Glomerular visceral epithelial cell (primary cell): ENCODE results near the gene CBLIF.
"Not testable (repeated sequence)": the region's sequence is repeated elsewhere in the genome, so short reads cannot be mapped to it uniquely, and the experiment has no call there.

Experiments
- DNase-seq: peaks from one replicate; pipeline ENCODE4 v3.0.0-alpha.2; 2016; ENCODE audit errors: extremely low spot score

CBLIF gene

DNA sequence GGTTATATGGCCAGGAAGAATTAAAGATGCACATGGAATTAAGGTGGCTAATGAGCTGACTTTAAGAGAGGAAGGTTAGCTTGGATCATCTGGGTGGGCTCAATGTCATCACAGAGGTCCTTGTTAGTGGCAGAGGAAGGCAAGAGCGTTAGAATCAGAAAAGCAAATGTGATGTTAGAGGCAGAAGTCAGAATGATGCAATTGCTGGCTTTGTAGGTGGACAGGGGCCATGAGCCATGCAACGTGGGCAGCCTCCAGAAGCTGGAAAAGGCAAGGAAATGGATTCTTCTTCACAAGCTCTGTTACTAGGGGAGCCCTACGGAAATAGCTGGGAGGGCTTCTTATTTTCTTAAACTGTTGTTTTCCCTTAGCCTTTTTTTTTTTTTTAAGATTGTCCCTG lies 2.3 kb upstream of the CBLIF start:
- DNase-seq: no peak

DNA sequence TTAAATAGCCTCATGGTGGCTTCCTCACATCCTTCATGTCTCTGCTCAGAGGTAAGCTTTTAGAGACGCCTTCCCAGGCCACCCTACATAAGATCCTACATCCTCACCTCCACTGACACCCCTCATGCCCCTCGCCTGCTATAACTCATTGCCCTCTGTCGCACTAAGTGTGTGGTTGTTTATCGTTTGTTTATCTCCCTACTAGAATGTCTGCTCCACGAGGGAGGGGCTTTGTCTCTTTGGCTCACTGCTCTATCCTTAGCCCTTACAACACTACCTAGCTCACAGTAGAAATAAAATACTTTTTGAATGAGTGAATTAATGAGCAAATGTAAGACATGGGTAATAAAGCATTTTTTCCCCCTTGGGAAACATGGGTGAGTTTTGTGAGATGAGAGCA lies 1.3 kb upstream of the CBLIF start:
- DNase-seq: no peak

DNA sequence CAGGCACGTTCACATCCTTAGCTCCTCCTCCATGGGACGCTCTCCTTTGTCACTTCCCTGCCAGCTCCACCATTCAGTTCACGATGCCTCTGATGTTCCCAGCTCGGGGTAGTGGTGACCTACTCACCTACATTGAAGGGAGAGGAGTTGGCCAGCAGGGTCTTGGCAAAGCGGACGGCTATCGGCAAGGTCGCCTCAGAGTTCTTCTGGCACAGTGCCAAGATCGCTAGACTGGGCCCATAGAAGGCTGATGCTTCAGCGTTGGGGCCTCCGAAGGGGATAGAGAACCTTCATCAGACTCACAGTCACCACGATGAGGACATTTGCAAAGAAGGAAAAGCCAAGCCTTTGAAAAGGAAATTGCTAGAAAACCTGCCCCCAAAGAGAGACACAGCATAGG lies 3.0 kb downstream of the CBLIF start:
- DNase-seq: no peak

DNA sequence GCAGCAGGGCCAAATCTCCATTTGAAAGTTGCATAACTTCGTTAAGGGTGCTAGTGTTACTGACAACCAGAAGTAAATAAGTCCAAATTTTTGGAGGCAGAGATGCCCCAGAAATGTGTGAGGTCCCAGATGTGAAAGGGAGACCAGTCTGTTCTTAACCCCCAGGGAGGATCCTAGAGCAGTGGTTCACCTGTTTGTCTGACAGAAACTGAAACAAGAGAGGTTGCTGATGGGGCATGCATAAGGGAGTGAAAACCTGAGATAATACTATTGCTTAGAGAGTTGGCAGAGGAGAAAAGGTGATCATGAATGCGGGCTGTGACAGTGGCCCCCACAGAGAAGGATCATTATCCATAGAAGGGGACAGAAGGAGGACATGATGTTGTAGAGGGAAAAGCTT lies 3.8 kb downstream of the CBLIF start:
- DNase-seq: no peak

DNA sequence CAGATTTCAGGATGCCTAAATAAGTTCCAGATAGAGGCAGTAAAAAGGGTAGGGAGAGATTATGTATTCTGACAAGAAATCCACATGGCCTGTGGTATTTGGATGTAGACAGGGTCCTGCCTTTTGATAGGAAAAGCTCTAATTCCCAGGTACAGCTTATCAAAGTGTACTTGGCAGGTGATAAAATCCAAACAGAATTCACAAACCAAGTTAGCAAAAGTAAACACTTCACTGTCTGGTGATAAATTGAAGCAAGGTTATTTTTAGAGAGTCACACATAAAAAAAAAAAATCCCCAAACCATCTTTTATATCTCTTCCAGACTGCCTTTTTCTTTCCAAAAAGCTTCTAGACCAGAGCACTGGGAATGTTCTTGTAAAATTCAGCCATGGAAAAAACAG lies 5.7 kb downstream of the CBLIF start:
- no peak for DNase-seq

DNA sequence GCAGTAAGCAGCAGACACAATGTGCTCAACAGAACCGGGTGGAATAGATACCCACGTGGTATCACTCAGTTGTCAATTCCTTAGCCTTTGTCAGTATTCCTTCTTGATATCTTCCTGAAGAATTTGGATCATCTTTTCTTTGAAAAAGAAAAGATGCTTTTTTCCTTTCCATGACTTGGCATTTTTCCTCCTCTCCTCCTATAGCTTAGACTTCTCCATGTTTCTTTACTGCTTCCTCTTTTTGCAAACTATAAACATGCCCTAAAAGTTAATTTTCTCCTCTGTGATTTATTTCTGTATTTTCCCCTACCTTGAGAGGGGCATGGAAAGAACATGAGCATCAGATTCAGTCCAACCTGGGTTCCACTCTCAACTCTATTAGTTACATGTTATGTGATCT lies 11.7 kb downstream of the CBLIF start:
- DNase-seq: no peak

DNA sequence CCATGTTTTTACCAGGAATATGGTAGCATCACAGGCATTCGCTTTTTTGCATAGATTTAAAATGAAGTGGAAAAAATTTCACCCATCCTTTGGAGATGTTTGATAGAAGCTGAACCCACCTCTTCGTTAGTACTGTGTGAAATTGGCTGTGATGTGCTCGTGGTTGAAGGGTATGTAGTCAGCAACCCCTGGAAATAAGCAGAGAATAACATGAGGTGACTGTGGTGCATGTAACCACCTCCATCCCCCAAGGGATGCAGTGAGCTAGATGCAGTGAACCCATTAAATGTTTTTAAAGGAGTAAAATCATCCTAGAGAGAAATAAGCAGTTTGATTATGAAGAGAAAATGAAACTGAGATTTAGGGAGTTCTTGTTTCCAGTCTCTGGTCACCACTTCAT lies 15.9 kb downstream of the CBLIF start:
- DNase-seq: no peak

DNA sequence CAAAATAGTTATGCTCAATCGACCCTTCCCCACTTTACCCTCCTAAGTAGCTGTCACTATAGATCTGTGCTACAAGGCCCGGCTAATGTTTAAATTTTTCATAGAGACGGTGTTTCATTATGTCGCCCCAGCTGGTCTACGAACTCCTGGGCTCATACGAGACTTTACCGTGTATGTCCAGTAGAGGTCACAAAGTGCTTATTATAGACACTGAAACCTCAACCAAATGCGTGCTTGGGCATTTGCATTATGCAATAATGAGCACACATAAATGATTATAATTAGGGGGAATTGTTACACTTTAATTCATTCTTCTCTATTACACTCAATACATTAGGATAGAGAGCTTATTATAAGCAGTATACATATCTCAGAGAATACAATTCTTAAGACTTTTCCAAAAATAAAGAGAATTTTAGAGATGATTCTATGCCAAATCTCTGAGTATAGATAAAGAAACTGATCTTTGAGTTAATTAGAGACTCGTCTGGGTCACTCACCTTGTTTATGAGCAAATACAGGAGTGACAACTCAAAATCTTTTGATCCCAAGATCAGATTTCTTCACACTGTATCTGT lies 22.2 kb downstream of the CBLIF start:
- peak; percentile 56 for DNase-seq

DNA sequence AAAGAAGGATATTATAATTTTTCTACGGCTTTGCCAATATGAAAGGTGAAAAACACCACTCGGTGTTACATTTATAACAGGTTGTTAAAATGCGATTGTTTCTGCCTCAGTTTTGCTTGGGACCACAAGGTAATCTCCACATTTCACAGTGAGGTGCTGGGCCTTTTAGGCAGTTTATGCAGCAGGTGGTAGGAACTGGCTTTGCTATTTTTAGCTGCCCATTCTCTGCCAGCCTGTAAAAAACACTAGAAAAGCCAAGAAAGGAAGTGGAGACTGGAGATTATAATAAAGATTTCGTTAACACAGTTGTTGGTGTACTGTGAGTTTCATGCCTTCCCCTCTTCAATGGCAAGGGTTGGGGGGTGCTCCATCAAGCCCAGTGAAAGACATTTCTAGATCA lies 26.7 kb downstream of the CBLIF start:
- DNase-seq: no peak

DNA sequence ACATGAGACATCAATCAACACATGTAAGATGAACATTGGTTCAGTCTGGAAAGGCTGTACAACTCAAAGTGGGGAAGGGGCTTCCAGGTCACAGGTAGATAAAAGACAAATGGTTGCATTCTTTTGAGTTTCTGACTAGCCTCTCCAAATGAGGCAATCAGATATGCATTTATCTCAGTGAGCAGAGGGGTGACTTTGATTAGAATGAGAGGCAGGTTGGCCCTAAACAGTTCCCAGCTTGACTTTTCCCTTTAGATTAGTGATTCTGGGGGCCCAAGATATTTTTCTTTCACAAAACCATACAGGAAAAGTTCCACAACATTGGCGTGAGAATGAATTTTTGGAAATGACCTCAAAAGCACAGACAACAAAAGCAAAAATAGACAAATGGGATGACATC lies 28.9 kb downstream of the CBLIF start:
- DNase-seq: not testable (repeated sequence)

DNA sequence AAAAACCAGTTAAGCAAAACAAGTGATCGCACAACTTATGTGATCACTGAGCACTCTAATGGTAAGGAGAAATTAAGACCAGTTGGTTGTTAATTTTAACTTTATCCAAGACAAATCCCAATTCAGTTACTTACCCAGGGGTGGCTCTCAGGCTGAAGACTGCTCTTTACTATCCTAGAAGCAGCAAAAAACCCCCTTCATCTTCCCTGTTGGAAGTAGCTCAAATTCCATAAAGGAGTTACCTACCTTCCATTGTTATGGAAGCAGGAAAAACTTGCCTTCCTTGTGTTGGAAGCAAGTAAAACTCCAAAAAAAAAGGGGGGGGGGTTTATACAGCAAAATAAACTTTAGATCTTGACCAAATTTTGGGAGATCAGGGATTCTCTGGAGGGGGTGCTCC lies 29.5 kb downstream of the CBLIF start:
- DNase-seq: no peak

DNA sequence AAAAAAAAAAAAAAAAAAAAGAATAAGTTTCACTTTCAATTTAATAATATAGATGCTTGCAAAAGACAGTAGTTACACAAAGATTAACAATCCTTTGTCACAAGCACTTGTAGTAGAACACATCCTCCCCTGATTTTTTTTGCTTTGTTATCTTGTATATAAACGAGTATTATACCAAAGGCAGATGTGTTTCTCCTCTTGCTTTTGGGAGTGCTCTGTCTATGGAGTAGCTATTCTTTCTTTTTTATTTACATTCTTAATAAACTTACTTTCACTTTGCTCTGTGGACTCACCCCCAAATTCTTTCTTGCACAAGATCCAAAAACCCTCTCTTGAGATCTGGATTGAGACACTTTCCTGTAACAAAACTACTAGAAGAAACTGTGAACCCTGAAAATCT lies 31.3 kb downstream of the CBLIF start:
- no peak for DNase-seq

DNA sequence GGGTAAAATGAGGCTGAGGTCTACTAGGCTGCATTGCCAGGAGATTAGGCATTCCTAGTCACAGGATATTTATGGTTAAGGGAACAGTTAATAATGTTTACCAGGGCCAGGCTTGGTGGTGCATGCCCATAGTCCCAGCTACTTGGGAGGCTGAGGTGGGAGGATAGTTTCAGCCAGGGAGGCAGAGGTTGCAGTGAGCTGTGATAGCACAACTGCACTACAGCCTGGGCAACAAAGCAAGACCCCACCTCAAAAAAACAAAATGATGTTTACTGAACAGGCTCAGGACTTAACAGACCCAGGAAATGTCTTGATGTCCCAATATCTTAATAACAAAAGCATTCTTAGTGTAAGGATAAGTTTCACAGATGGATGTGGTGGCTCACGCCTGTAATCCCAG lies 31.9 kb downstream of the CBLIF start:
- no peak for DNase-seq

DNA sequence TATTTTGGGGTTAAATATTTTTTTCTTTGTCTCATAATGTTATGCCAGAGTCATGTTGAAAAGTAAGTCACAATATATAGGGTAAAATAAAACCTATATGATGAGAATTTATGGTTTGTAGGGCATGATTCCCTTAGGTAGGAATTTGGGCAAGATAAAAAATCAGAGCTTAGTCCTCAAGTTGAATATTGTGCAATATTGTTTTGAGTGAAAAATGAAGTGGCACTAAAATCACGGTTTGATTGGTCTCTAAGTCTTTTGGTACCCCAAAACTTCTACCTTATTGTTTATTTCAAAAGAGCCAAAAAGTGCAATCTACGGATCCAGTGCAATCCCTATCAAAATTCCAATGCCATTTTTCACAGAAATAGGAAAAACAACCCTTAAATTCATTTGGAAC lies 33.1 kb downstream of the CBLIF start:
- DNase-seq: no peak

DNA sequence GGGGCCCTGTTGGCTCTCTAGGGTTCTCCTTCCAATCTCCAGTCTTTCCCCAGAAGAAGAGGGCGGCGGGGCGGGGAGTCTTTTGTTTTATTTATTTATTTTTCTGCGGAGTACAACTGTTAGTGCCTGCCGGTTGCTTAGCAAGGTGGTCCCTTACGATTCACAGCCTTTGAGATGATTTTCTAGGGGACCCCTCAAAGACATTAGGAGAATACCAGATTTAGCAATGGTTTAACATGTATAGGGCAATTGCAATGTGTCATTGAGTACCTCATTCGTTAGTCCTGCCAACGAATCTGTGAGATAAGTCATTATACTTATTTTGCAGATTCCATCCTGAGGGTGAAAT lies 34.4 kb downstream of the CBLIF start:
- DNase-seq: no peak

DNA sequence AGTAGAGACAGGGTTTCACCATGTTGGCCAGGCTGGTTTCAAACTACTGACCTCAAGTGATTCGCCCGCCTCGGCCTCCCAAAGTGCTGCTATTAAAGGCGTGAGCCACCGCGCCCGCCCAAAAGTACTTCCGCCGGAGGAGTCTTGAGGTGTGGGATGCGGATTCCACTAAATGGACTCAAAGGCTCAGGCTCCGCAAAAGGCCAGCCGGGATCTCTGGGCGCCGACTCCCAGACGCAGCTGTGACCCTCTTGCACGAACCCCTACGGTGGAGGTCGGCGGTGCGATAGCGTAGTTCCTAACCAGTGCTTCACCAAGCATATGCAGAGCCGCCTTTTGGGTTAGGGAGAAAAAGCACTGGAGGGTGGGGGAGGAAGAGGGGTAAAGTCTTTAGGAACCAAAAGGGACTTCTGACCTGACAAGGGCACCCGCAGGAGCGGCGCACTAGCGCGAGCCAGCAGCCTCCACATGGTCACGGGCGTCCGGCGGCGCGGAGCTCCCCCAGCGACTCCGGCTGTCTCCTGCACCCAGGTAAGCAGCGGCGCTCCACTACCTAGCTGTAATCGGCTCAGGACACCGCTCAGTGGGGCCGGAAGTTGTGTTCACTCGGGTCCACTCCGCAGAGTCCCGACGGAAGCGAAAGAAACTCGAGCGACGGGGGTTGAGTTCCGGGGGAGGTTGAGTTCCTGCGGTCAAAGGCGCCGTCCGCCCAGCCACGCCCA lies 34.9 kb downstream of the CBLIF start, which contains the start of gene MRPL16:
MRPL16 (minus strand) TSS at position 590 of the 722 bp plus-strand sequence; CDS start at position 470, 120 bp downstream.
- peak; percentile 91 for DNase-seq

DNA sequence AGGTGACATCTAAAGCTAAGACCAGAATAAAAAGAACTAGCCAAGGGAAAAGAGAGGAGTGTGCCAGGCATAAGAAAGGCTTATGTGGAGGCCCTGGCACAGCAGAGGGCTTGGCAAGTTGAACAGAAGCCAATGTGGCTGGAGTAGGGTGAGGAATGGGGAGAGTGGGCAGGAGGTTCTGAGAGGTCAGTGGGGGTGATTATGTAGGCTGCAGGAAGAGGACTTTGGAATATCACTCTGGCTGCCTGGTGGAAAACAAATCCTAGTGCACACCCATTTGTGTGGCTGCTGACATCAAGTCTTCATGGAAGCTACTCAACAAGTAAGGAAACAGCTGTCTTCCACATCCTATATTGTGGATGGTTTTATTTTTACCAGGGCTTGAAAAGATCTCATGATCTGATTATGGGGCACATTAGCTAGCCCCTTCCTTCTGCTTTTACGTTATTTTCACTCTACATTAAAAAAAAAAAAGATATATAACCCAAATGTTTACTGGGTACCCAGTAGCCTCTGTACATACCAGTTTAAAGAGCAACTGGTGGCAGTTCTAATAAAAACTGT lies 38.2 kb downstream of the CBLIF start:
- no peak for DNase-seq

DNA sequence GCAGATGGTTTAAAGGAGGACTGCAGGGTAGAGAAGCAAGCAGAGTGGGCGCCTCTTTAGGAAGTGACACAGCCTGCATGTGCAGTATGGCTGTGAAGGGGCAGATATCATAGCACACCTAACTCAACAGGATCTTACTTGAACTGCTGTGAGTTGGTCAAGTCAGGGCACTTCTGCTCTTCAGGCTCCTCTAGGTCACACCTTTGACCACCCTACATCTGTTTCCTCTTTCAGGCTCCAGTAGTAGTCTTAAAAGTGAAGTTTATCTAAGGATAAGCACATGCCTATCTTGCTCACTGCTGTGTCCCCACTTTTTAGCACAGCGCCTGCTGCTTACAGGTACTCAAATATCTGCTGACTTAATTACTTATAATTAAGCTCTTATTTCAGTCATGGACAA lies 41.2 kb downstream of the CBLIF start:
- DNase-seq: no peak

DNA sequence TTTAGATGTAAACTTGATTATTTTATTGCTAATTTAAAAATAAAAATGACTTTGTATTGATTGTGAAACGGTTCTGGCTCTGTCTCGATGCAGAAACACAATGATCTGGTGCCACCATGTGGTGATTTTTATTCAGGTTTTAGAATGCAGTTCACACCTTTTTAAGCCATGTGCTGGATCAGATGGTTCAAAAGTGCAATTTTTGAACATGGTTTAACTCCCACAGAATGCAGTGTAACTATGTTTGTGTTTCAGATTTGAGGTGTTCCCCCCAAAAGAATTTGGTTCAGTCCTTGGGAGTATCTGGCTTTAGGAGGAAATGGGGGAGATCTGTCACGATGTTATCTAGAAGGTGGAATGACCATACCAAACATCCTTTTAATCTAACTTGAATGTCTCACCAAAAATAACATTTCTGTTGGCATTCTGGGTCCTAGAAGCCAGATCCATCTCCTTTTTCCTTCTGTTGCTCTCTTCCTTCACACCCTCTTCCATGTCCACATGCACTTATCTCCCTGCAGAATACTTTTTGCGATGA lies 42.6 kb downstream of the CBLIF start:
- DNase-seq: peak; percentile 51

DNA sequence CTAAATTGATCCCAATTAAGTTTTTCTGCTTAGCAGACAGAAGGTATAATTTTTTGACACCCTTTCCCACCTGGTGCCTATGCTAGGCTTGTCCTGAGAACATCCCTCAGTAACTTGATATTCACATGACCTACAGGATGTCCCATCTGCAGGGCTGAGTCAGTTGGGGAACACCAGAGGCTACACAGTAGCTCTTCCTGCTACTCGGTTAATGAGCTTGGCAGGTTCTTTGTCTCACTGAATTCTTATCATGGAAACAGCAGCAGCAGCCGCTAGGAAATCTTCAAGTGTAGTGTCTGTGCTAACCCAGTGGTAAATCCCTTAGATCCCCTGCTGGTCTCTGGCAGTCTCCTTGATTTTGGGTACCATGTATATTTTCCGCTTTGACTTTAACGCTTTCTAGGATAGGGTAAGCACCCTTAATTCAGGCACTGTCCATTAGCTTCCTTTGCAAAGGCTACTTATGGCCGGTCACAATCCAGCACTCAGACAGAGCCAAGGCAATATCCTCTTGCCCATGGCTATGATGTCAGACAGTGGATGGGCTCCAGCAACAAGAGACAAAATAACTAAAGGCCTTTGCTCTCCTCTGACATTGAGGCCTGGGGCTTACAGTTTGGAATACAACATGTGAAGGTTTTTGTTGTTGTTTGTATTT lies 43.2 kb downstream of the CBLIF start:
- peak; percentile 13 for DNase-seq

DNA sequence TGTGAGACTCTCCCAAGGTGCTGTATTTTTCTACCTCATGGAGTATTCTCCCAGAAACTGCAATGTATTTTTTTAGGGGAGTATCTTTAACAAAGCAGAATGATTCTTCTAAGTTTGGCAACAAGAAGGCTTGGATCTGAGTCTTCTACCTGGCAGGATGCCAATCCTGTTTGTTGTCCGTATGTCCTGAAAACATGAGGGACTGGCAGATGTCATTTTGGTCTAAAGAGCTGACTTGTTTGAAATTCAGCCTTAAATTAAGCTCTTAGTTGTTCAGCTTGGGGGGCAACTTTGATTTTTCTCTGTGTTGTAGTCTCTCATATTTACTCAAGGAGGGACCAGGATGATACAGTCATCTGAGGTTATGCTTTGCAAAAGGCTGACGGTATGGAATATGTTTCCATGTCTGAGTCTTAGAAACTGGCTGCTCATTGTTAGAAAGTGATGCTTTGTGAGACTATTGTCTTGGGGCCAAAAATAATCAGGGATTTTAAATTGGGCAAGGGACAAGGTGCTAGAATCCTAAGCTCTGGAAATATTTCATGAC lies 44.1 kb downstream of the CBLIF start:
- DNase-seq: no peak

DNA sequence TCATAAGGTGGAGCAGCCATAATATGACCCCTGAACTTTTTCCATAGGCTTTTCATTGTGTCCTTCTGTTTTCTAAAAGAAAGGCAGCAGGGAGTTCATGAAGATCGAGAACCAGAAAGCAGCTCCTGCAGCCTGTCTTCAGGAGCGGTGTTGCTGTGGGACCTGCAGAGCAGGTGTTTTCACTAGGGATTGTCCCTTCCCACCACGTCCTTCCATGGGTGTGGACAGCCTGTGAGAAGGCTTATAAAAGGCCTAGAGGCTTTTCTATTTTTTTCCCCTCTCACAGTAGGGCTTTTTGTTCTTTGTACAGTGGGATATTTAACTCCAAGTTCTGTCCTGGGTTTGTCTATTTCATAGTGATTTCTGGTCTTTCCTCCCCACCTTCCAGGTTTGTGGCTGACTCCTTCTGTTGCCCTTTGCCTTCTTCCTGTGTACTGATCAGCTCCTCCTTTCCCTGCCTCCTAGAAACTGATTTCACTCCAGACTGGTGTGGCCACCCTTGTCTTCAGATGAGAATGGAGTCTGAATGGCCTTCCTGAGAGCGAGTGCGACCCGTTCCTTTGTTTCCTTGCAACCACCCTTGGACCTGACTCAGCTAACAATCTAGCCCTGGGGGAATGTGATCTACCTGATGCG lies 44.8 kb downstream of the CBLIF start:
- no peak for DNase-seq
